ENCODE results near the gene DPP10. TPM values are rescaled to one million over a fixed set of nuclear protein-coding genes. Genes with fewer than 3 reads are reported as not detected.

The DPP10 gene
- total RNA-seq, 6 experiments from 2014 or later: not detected

DNA sequence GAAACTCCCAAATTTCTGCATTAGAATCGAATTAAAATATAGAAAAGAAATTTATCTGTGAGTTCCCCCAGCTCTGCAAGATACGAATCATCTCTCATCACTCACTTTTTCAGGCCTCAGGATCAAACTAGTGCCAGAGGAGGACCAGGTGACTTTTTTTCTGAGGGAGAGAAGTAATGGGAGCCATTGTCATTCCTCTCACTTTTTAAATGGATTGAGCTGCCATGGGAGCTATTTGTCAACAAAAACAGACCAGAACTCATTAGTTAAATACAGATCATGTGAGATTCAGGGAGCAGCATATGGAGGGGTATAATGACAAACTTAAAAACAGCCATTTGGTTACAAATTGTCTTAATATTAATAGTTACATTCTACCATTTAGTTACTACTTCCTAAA lies 594.4 kb downstream of the DPP10 start:
- TF ChIP-seq, protein P1, sequence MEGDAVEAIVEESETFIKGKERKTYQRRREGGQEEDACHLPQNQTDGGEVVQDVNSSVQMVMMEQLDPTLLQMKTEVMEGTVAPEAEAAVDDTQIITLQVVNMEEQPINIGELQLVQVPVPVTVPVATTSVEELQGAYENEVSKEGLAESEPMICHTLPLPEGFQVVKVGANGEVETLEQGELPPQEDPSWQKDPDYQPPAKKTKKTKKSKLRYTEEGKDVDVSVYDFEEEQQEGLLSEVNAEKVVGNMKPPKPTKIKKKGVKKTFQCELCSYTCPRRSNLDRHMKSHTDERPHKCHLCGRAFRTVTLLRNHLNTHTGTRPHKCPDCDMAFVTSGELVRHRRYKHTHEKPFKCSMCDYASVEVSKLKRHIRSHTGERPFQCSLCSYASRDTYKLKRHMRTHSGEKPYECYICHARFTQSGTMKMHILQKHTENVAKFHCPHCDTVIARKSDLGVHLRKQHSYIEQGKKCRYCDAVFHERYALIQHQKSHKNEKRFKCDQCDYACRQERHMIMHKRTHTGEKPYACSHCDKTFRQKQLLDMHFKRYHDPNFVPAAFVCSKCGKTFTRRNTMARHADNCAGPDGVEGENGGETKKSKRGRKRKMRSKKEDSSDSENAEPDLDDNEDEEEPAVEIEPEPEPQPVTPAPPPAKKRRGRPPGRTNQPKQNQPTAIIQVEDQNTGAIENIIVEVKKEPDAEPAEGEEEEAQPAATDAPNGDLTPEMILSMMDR (IDR thresholded peaks at IDR 0.05): no peak
- no peak overlapping the region for H3K4me3 Mint-ChIP-seq

DNA sequence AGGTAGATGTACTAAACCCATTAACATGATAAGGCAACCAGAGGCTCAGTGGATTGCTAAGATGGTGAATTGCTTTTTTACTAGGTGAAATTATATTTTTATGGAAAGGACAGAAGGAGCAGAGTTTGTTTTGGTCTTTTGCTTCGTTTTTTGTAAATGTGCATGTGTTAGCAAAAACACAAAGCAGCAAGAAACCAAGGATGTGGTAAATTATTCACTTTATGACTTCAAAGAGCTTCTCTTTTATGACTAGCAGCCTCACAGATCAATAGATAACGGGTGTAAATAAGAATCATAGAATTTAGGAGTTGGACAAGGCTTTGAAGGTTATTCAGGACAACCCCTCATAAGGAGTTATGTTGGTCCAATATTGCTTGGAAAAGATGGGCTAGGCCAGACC lies 615.0 kb downstream of the DPP10 start:
- DNase-seq: no peak
- H3K4me3 Mint-ChIP-seq: no peak overlapping the region
- no peaks in the 10 kb centered on the region for H3K27me3 Mint-ChIP-seq (ENCODE audit: insufficient read depth)
- H3K36me3 Mint-ChIP-seq (ENCODE audit: low read depth): no peaks in the 10 kb centered on the region
- H3K4me1 Mint-ChIP-seq (ENCODE audit: low read depth): no peaks in the 10 kb centered on the region
- H3K9me3 Mint-ChIP-seq: peaks cover 25% of the 10 kb centered on the region
- H3K27ac Mint-ChIP-seq: no peak overlapping the region
- TF ChIP-seq, protein P1 (IDR thresholded peaks at IDR 0.05): no peak

More for the DNA sequence above, 594.4 kb downstream of the DPP10 start:
- Mint-ChIP-seq H3K27ac (no peak overlapping the region), H3K9me3 (peaks cover 33% of the 10 kb centered on the region), H3K27me3 (ENCODE audit: insufficient read depth) (peaks cover 1% of the 10 kb centered on the region; the same call in 1 of the 2 replicates), H3K4me1 (ENCODE audit: low read depth) (no peaks in the 10 kb centered on the region), H3K36me3 (ENCODE audit: low read depth) (no peaks in the 10 kb centered on the region; the same call in 1 of the 2 replicates)
- no peak for DNase-seq

DNA sequence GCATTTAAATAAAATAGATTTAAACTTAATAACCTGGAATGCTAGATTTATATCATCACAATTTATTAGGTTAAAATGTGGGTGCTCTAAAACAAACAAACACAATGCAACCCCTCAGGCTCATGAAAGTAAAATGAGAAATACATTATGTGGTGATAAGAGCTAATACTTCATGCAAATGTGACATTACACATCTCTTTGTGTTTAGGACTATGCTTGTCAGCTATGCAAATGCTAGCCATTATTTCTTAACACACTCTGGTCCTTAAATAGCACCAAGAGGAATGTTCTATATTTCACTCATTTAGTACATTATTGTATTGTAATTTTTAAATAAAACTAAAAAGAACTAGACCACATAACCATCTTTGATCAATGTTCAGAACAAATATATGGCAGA lies 627.6 kb downstream of the DPP10 start:
- no peak overlapping the region for H3K4me3 Mint-ChIP-seq
- no peak for DNase-seq
- H3K9me3 Mint-ChIP-seq: peaks cover 30% of the 10 kb centered on the region
- TF ChIP-seq, protein P1 (IDR thresholded peaks at IDR 0.05): no peak
- no peak overlapping the region for H3K27ac Mint-ChIP-seq
- H3K36me3 Mint-ChIP-seq (ENCODE audit: low read depth): no peaks in the 10 kb centered on the region
- H3K27me3 Mint-ChIP-seq (ENCODE audit: insufficient read depth): no peaks in the 10 kb centered on the region
- H3K4me1 Mint-ChIP-seq (ENCODE audit: low read depth): no peaks in the 10 kb centered on the region

DNA sequence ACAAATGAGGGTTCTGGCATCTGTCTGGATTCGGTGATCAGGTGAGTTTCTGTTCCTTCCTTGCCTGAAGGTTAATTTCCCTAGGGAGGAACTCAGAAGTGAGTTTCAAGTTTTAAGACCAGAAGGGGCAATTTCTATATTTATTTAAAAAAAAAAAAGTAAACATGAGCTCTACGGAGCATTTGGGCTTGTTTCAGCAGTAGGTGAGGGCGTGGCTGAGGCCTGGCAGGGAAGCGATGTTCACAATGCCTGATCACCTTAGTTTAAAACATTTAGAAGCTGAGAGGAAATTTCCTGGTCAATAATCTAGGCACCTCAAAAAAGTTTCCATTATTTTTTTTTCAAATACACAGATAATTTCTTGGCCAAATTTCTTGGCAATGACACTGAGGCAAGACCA lies 629.1 kb downstream of the DPP10 start:
- Mint-ChIP-seq H3K27ac (no peak overlapping the region), H3K4me1 (ENCODE audit: low read depth) (no peaks in the 10 kb centered on the region), H3K36me3 (ENCODE audit: low read depth) (no peaks in the 10 kb centered on the region), H3K4me3 (no peak overlapping the region), H3K27me3 (ENCODE audit: insufficient read depth) (no peaks in the 10 kb centered on the region), H3K9me3 (peaks cover 30% of the 10 kb centered on the region)
- no peak for DNase-seq
- TF ChIP-seq, protein P1 (IDR thresholded peaks at IDR 0.05): no peak

DNA sequence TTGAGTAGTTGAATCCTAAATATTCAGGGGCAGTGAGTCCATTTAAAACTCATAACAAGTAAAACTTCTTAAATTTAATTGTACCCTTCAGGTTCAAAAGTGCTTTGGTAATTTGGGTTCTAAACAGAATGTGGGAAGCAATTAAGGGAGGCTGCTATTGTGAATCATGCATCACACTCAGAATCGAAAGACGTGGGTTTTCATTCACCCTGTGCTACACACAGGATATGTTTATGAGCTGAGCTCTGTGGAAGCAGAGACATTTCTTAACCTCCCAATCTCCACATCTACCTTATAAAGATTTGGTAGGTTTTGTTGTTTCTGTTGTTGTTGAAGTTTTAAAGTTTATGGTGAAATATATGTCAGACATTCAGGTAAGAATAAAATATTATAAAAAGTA lies 633.4 kb downstream of the DPP10 start:
- Mint-ChIP-seq H3K4me1 (ENCODE audit: low read depth) (no peaks in the 10 kb centered on the region), H3K27ac (no peak overlapping the region), H3K4me3 (no peak overlapping the region), H3K27me3 (ENCODE audit: insufficient read depth) (no peaks in the 10 kb centered on the region; the same call in 1 of the 2 replicates), H3K36me3 (ENCODE audit: low read depth) (no peaks in the 10 kb centered on the region), H3K9me3 (peaks cover 26% of the 10 kb centered on the region)
- no peak for DNase-seq
- TF ChIP-seq, protein P1 (IDR thresholded peaks at IDR 0.05): no peak

DNA sequence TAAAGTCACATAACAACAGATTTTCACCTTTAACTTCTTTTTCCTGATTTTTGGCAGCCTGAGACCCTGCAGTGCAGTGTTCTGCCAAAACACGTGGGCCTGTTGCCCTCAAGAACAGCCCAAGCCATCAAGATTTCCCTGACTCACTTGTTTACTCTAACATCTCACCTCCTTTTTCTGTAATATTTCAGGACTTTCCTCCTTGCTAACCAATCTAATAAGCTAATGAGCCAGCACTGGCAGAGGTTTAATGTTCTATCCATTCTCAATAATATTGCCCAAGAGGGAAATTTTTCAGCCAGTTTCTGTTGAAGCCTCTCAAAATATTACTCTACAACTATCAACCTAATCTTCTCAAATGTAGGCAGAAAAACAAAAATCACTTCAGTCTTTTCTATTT lies 635.2 kb downstream of the DPP10 start:
- TF ChIP-seq, protein P1 (IDR thresholded peaks at IDR 0.05): no peak
- H3K27ac Mint-ChIP-seq: no peak overlapping the region
- H3K27me3 Mint-ChIP-seq (ENCODE audit: insufficient read depth): no peaks in the 10 kb centered on the region; the same call in 1 of the 2 replicates
- peaks cover 23% of the 10 kb centered on the region for H3K9me3 Mint-ChIP-seq
- H3K4me1 Mint-ChIP-seq (ENCODE audit: low read depth): no peaks in the 10 kb centered on the region
- H3K4me3 Mint-ChIP-seq: no peak overlapping the region
- no peaks in the 10 kb centered on the region for H3K36me3 Mint-ChIP-seq (ENCODE audit: low read depth)
- no peak for DNase-seq

All from HFFc6 (cell line).